Smooth muscle cell (in vitro differentiated cells): ENCODE measurements around the gene RNF222. TPM values are rescaled to one million over a fixed set of nuclear protein-coding genes. Genes with fewer than 3 reads are reported as not detected.

ENCODE experiments used
- DNase-seq: peaks from one replicate; lab custom pipeline; 2025; ENCODE audit not compliant: unreplicated experiment; lab: John Stamatoyannopoulos, UW
- H2AFZ ChIP-seq: fragments of 200-600 bp; sonication (generic); 2 replicates; pipeline ENCODE4 v1.6.0; 2016; ENCODE audit warnings: antibody characterized with exemption, low read depth, mild to moderate bottlenecking
- H3F3A ChIP-seq: fragments of 200-600 bp; sonication (generic); 2 replicates; pipeline ENCODE4 v1.6.0; 2017; ENCODE audit warnings: antibody characterized with exemption, low read depth
- H3K27ac ChIP-seq: fragments of 200-600 bp; sonication (generic); 2 replicates; pipeline ENCODE4 v1.5.1; 2016; ENCODE audit warnings: low read depth, mild to moderate bottlenecking
- H3K27me3 ChIP-seq: fragments of 200-600 bp; sonication (generic); 2 replicates; pipeline ENCODE4 v1.6.1; 2016; ENCODE audit warnings: low read depth, mild to moderate bottlenecking
- H3K36me3 ChIP-seq: fragments of 200-600 bp; sonication (generic); 2 replicates; pipeline ENCODE4 v1.5.1; 2016; ENCODE audit warnings: low read depth
- H3K4me1 ChIP-seq: fragments of 200-600 bp; sonication (generic); 2 replicates; pipeline ENCODE4 v1.5.1; 2016; ENCODE audit warnings: low read depth
- H3K4me2 ChIP-seq: fragments of 200-600 bp; sonication (generic); 2 replicates; pipeline ENCODE4 v1.6.0; 2016; ENCODE audit warnings: mild to moderate bottlenecking
- H3K4me3 ChIP-seq: fragments of 200-600 bp; sonication (generic); 2 replicates; pipeline ENCODE4 v1.5.1; 2016; ENCODE audit warnings: mild to moderate bottlenecking
- H3K79me2 ChIP-seq: fragments of 200-600 bp; sonication (generic); 2 replicates; pipeline ENCODE4 v1.6.0; 2016; ENCODE audit warnings: low read depth, mild to moderate bottlenecking
- H3K9ac ChIP-seq: fragments of 200-600 bp; sonication (generic); 2 replicates; pipeline ENCODE4 v1.6.0; 2016; ENCODE audit warnings: low read depth
- H3K9me3 ChIP-seq: fragments of 200-600 bp; sonication (generic); replicated peaks from 2 replicates; pipeline ENCODE4 v1.5.1; 2016; ENCODE audit warnings: low read depth
- H4K20me1 ChIP-seq: fragments of 200-600 bp; sonication (generic); 2 replicates; pipeline ENCODE4 v1.6.0; 2016; ENCODE audit warnings: low read depth
- CTCF ChIP-seq: fragments of 200-600 bp; sonication (generic); IDR thresholded peaks from 2 replicates; pipeline ENCODE4 v1.5.1; 2017; ENCODE audit warnings: borderline replicate concordance, mild to moderate bottlenecking, antibody characterized with exemption; ENCODE audit not compliant: insufficient read depth, poor library complexity, severe bottlenecking
- WGBS: methylation state at CpG from one replicate; pipeline ENCODE4 v1.1.7; 2016; ENCODE audit warnings: low lambda C conversion rate; 5-methylcytosine and 5-hydroxymethylcytosine counted together
- polyA plus RNA-seq: library from polyadenylated mRNA; unstranded; fragments of >200 nt; fragmentation: Nextera tagmentation; extraction: Ambion mirVana; gene quantifications from 2 replicates; pipeline ENCODE4 v1.2.1, GENCODE V29; 2016
- total RNA-seq: library from RNA; depleted of rRNA; stranded (reverse); fragments of >200 nt; gene quantifications from 2 replicates; pipeline ENCODE4 v1.2.3, GENCODE V29; 2014

RNF222 gene
- total and polyA plus RNA-seq, 2 experiments from 2014 or later: 0.49 to 0.54 TPM

DNA sequence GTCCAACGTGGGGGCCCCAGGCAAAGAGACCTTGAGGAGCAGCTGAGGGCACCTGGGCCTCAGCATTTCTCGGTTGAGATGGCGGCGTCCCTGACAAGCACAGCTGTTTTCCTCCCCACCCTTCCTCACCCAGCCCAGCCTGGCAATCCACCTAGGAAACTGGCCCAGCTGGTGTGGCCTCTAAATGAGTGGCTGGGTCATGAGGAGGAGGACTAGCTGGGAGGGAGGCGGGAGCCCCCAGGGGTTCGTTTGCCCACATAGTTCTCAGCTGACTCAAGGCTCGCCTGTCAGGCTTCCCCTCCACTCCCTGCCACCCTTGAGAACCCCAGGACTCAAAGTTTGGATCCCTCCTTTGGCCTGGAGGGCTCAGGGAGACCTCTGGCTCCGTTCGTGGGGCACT lies 5.9 kb downstream of the RNF222 start:
- 53% methylated on average over 9 of the region's 9 CpGs for WGBS
- Histone ChIP-seq H3K4me2 (no peak overlapping the region), H3K27me3 (peaks cover 8% of the 10 kb centered on the region), H3K79me2 (no peaks in the 10 kb centered on the region), H3K36me3 (no peaks in the 10 kb centered on the region), H3K9me3 (no peaks in the 10 kb centered on the region), H3F3A (no peaks in the 10 kb centered on the region), H3K4me1 (no peaks in the 10 kb centered on the region), H3K27ac (no peak overlapping the region), H3K9ac (no peak overlapping the region), H2AFZ (no peak overlapping the region), H4K20me1 (no peaks in the 10 kb centered on the region), H3K4me3 (no peak overlapping the region)
- no peak for TF ChIP-seq CTCF
- no peak for DNase-seq

DNA sequence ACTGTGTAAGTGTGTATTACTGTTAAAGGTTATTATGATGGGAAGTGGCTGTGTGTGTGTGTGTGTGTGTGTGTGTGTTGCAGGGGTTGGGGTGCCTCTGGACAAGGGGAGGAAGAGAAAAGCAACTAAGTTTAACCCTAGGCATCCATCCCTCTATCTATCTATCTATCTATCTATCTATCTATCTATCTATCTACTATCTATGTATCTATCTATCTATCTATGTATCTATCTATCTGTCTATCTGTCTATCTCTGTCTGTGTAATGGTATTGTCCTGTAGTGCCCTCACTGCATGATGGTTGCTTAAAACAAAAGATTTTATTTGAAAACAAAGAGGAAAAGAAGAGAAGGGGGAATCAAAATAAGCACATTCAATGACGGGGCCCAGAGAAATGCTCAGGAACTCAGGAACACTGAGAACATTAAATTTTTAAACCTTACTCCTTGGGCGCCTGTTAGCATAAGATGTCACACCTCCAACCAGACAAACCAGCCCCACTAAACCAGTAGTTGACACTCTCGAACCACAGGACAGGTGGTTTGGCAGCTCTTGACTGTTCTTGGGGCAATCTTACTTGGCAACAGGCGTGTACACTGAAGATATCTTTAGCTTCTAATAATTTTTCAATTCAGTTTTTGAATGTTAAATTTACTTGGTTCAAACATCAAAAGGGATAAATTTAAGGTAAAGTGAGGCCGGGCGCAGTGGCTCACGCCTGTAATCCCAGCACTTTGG lies 9.5 kb downstream of the RNF222 start:
- H3K4me1 ChIP-seq: peaks cover 5% of the 10 kb centered on the region
- H3K36me3 ChIP-seq: no peaks in the 10 kb centered on the region
- no peak overlapping the region for H3K4me3 ChIP-seq
- no peaks in the 10 kb centered on the region for H3K27me3 ChIP-seq
- H3K79me2 ChIP-seq: no peaks in the 10 kb centered on the region
- WGBS: 90% methylated on average over 7 of the region's 7 CpGs
- no peak overlapping the region for H3K4me2 ChIP-seq
- H3K27ac ChIP-seq: no peak overlapping the region
- H3K9me3 ChIP-seq: no peaks in the 10 kb centered on the region
- no peaks in the 10 kb centered on the region for H4K20me1 ChIP-seq
- H3F3A ChIP-seq: peaks cover 7% of the 10 kb centered on the region
- H2AFZ ChIP-seq: no peak overlapping the region
- H3K9ac ChIP-seq: no peak overlapping the region
- TF ChIP-seq CTCF: no peak
- DNase-seq: no peak

DNA sequence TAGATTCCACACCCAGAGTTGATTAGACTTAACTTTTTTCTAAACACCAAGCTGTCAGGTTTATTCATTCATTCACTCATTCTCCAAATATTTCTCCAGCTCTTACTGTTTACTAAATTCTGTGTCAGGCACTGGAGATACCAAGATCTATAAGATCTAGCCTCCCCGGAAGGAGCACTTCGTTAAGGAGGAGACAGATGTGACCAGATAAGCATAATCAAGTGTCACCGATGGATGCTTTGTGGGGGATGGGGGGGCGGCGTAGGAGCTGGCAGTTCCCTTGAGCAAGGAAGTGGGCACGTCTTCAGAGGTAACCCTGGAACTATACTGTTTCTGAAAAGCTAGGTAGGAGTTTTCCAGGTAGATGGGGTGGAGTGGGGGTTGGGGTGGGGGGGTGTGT lies 10.8 kb downstream of the RNF222 start:
- H3K27me3 ChIP-seq: no peaks in the 10 kb centered on the region
- DNase-seq: no peak
- H3K27ac ChIP-seq: no peak overlapping the region
- H3K4me1 ChIP-seq: peaks cover 7% of the 10 kb centered on the region
- H3K9ac ChIP-seq: no peak overlapping the region
- no peak overlapping the region for H3K4me3 ChIP-seq
- TF ChIP-seq CTCF: no peak
- H3F3A ChIP-seq: peaks cover 13% of the 10 kb centered on the region
- no peaks in the 10 kb centered on the region for H3K9me3 ChIP-seq
- peaks cover 12% of the 10 kb centered on the region for H3K79me2 ChIP-seq
- WGBS: 48% methylated on average over 6 of the region's 6 CpGs
- no peak overlapping the region for H3K4me2 ChIP-seq
- H4K20me1 ChIP-seq: peaks cover 9% of the 10 kb centered on the region
- no peak overlapping the region for H2AFZ ChIP-seq
- no peaks in the 10 kb centered on the region for H3K36me3 ChIP-seq
